ENCODE results near the gene OR10J4.
"Not testable (repeated sequence)": the region's sequence is repeated elsewhere in the genome, so short reads cannot be mapped to it uniquely, and the experiment has no call there.

OR10J4 gene

GRCh38 chr1:159431904-159432303 is at the start of gene OR10J4:
Gene OR10J4, plus strand, starts transcription at chr1:159432204.
- DNase-seq: no peak

DNA sequence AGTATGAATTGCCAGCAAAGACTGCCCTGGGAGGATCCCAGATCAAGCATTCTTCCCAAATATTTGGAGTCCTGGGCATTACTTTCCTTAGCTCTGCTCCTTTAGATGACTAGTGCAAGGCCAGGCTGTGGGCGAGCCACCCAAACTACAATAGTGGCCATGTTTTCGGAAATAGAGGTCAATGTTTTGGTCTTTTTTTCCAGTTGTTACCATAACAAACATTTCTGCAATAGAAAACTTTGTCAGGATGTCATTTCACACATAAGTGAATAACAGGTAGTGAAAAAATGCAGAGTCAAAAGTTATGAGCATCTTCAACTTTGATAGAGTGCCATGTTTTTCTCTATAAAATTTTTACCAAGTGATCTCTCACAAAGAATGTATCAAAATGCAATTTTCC is 25.2 kb upstream of the OR10J4 start:
- DNase-seq: no peak

DNA sequence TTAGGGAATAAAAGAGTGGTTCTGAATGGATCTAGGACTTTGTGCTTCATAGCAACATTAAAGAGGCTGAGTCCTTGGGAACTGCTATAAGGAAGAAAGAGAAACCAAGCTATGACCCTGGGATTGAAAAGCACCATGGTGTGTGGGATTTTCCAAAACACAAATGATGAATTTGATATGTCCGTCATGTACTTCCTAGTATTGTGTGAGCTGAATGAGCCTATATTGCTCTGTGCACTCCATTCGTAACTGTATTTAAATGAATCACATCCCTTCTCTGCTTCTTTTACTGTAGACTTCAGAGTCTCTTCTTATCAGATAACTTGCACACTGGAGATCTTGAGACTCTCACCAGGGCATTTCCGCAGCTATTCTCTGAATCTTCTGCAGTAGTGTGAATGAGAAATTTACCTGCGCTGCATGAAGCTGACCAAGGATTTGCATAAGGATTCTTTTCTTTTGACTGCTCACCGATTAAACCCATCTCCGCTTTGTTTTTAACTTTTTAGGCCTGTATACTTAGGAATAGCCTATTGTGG is 23.1 kb upstream of the OR10J4 start:
- DNase-seq: no peak

GRCh38 chr1:159421821-159422220 is 10.2 kb upstream of the OR10J4 start:
- DNase-seq: no peak

DNA sequence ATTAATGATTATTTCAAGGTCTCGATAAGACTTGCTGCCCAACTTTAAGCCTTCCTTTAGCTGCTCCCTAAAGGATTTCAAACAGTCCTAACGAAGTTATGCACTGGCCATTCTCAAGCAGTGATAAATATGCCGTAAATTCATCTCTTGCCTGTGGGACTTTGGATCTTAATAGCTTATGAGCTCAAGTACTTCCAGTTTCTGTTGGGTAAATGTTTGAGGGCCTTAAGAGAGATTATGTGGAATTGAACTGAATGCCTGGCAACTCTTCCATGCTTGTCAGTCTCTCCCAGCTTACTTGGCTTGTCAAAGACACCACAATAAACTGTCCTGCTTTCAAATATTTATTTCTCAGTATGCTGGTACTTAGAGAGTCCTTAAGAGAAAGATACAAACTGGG is 3.5 kb upstream of the OR10J4 start:
- no peak for DNase-seq

- DNase-seq: no peak
Observed at GRCh38 chr1:159429074-159429861, 2.7 kb upstream of the OR10J4 start.

GRCh38 chr1:159430985-159431384 is 1.0 kb upstream of the OR10J4 start:
- no peak for DNase-seq

- no peak for DNase-seq
Observed at GRCh38 chr1:159436469-159436868, 4.5 kb downstream of the OR10J4 start.

DNA sequence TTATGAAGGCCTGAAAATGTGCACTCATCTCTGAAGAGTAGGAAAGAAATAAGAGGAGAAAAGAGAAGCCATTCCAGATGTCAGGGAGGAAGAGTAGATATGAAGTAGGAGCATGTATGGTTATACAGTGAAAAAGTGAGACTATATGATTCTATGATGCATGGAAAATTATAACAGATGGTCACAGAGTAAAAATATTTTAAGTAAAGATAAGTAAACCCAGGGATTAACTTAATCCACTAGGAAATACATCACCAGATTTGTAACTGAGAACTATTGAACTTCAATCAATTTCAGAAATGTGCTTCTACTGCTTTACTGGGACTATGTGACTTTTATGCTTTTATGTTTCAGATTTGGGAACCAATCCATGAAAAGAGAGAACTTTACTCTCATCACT is 7.4 kb downstream of the OR10J4 start, which contains the start of gene OR10J1:
Gene OR10J1 (plus strand): TSS at position 301 of the 400 bp plus-strand sequence. CDS start 70 bp downstream, at position 371.
- no peak for DNase-seq

- DNase-seq: no peak
Observed at GRCh38 chr1:159441360-159441759, 9.4 kb downstream of the OR10J4 start.

GRCh38 chr1:159442428-159442827 is 10.4 kb downstream of the OR10J4 start:
- no peak for DNase-seq

- no peak for DNase-seq
Observed at GRCh38 chr1:159443066-159443750, 11.2 kb downstream of the OR10J4 start.

DNA sequence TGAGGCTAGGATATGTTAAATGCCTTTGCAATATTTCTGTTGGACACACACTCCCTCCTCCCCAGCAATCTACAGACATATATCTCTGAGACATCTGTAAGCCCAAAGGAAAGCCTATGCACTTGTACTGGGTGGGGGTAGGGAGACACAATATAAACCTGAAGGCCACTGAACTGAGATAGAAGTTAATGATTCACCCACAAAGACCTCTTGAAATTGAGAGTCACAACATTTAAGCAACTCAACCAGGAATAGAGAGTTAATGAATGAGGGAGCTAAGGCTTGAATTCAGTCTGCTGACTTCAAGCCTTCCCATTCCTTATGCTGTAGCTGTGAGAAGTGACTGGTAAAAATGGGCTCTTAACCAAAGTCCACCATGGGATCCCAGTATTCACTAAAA is 12.5 kb downstream of the OR10J4 start:
- no peak for DNase-seq

- no peak for DNase-seq
Observed at GRCh38 chr1:159448181-159448580, 16.2 kb downstream of the OR10J4 start.

- not testable (repeated sequence) for DNase-seq
Observed at GRCh38 chr1:159449605-159450004, 17.6 kb downstream of the OR10J4 start.

GRCh38 chr1:159459551-159459950 is 27.5 kb downstream of the OR10J4 start:
- DNase-seq: no peak

- no peak for DNase-seq
Observed at GRCh38 chr1:159465191-159465603, 33.2 kb downstream of the OR10J4 start.

GRCh38 chr1:159468321-159468720 is 36.3 kb downstream of the OR10J4 start:
- DNase-seq: no peak

- no peak for DNase-seq
Observed at GRCh38 chr1:159469921-159470533, 38.0 kb downstream of the OR10J4 start.

- DNase-seq: no peak
Observed at GRCh38 chr1:159473335-159473734, 41.3 kb downstream of the OR10J4 start.

GRCh38 chr1:159474926-159475325 is 42.9 kb downstream of the OR10J4 start:
- no peak for DNase-seq
